ENCODE measurements around the gene STAG3. TPM values are rescaled to one million over a fixed set of nuclear protein-coding genes. Genes with fewer than 3 reads are reported as not detected.
"Not testable (repeated sequence)": the region's sequence is repeated elsewhere in the genome, so short reads cannot be mapped to it uniquely, and the experiment has no call there.

Gene STAG3
- total RNA-seq (1 to 10 TPM; 6.5 to 7.7 TPM), polyA plus RNA-seq (1 to 10 TPM; 1.6 to 3.7 TPM)

GRCh38 chr7:100177045-100178001, at the start of gene STAG3, which contains the start of gene GPC2:
Gene STAG3 (plus strand): TSS chr7:100177918. CDS start chr7:100180557, 2,639 bp downstream.
Gene GPC2 (minus strand): TSS chr7:100177381. CDS start chr7:100177199, 182 bp downstream.
- peak; percentile 96 to 97 (median 97) for DNase-seq
- Histone ChIP-seq H3K4me3 (ENCODE audit: low read length in 2 of 2) (peak within 1 kb of the TSS; percentile 36 to 41), H3K27ac (ENCODE audit: low read depth, low read length) (peak within 1 kb of the TSS; percentile 35), H3K9me3 (ENCODE audit: control insufficient read depth in 1 of 2, low read length in 2 of 2) (no peaks in the 10 kb centered on the region), H3K36me3 (ENCODE audit: insufficient read depth, low read length) (no peaks in the 10 kb centered on the region), H3K27me3 (ENCODE audit: insufficient read depth, low read length) (no peaks in the 10 kb centered on the region), H3K4me1 (ENCODE audit: insufficient read depth, low read length) (peaks cover 30% of the 10 kb centered on the region)
- Mint-ChIP-seq H3K4me3 (peak within 1 kb of the TSS; percentile 66 to 83 (median 80)), H3K27me3 (no peaks in the 10 kb centered on the region), H3K27ac (peak within 1 kb of the TSS; percentile 62 to 91 (median 76)), H3K9me3 (peaks cover 0 to 2% (median 0%) of the 10 kb centered on the region in 8 donors), H3K36me3 (no peaks in the 10 kb centered on the region), H3K4me1 (peaks cover 22 to 50% (median 34%) of the 10 kb centered on the region in 4 donors)
- intact Hi-C loops (cut with micrococcal nuclease) = loop anchor here (1.0 to 5.0 kb wide), 4 partner anchors 9 to 35 kb away; partner anchors contain the start of genes GAL3ST4, LAMTOR4 and TRAPPC14
- CTCF ChIA-PET (ENCODE audit: partially characterized antibody) = interaction anchor here (0.6 to 2.6 kb wide), 7 partner anchors 9 to 386 kb away, joined by 3 to 9 read pairs (median 4); partner anchors contain the start of gene GAL3ST4
- POLR2A ChIA-PET (ENCODE audit: partially characterized antibody) = interaction anchor here (0.5 to 4.8 kb wide), 16 partner anchors 10 to 258 kb away, joined by 3 to 35 read pairs (median 3); partner anchors contain the start of genes AP4M1, GAL3ST4, LAMTOR4 and TRAPPC14

- Histone ChIP-seq H3K9me3 (ENCODE audit: control insufficient read depth in 1 of 2, low read length in 2 of 2) (no peaks in the 10 kb centered on the region), H3K27ac (ENCODE audit: low read depth, low read length) (no peak overlapping the region), H3K36me3 (ENCODE audit: insufficient read depth, low read length) (peaks cover 9% of the 10 kb centered on the region), H3K4me3 (ENCODE audit: low read length in 2 of 2) (no peak overlapping the region), H3K4me1 (ENCODE audit: insufficient read depth, low read length) (peaks cover 42% of the 10 kb centered on the region), H3K27me3 (ENCODE audit: insufficient read depth, low read length) (no peaks in the 10 kb centered on the region)
- H3K27ac Mint-ChIP-seq = peak overlapping the region in 6 of 7 donors; percentile 64 to 88 (median 86)
- peak overlapping the region; percentile 77 to 99 (median 80) for H3K4me3 Mint-ChIP-seq
- H3K9me3 Mint-ChIP-seq = peaks cover 0 to 3% (median 0%) of the 10 kb centered on the region in 8 donors
- ChIA-PET CTCF (ENCODE audit: partially characterized antibody) (interaction anchor here (0.6 to 7.2 kb wide), 15 partner anchors 17 to 214 kb away, joined by 3 to 56 read pairs (median 4); partner anchors contain the start of genes AP4M1, LAMTOR4, MCM7 and TRIM4), POLR2A (ENCODE audit: partially characterized antibody) (interaction anchor here (0.6 to 5.5 kb wide), 15 partner anchors 9 to 513 kb away, joined by 3 to 45 read pairs (median 3); partner anchors contain the start of genes AP4M1, CNPY4, GPC2 and LAMTOR4)
- peaks cover 0 to 19% of the 10 kb centered on the region in 2 donors for H3K36me3 Mint-ChIP-seq
- intact Hi-C loops (cut with micrococcal nuclease) = no loop called here
- DNase-seq = no peak
- H3K27me3 Mint-ChIP-seq = no peaks in the 10 kb centered on the region
- H3K4me1 Mint-ChIP-seq = peaks cover 19 to 47% (median 30%) of the 10 kb centered on the region in 4 donors
Observed at GRCh38 chr7:100128637-100128963, 49.1 kb upstream of the STAG3 start.

GRCh38 chr7:100130220-100130607, 47.5 kb upstream of the STAG3 start:
- H3K4me3 Mint-ChIP-seq; H3K27me3 ChIP-seq (ENCODE audit: insufficient read depth, low read length); H3K36me3 ChIP-seq (ENCODE audit: insufficient read depth, low read length); H3K27me3 Mint-ChIP-seq; H3K27ac ChIP-seq (ENCODE audit: low read depth, low read length); DNase-seq; H3K36me3 Mint-ChIP-seq; intact Hi-C loops (cut with micrococcal nuclease); H3K9me3 Mint-ChIP-seq; H3K9me3 ChIP-seq (ENCODE audit: control insufficient read depth in 1 of 2, low read length in 2 of 2); H3K27ac Mint-ChIP-seq; H3K4me3 ChIP-seq (ENCODE audit: low read length in 2 of 2): not testable (repeated sequence)
- peaks cover 33% of the 10 kb centered on the region for H3K4me1 ChIP-seq (ENCODE audit: insufficient read depth, low read length)
- H3K4me1 Mint-ChIP-seq = peaks cover 12 to 36% (median 21%) of the 10 kb centered on the region in 4 donors
- ChIA-PET POLR2A (ENCODE audit: partially characterized antibody) (interaction anchor here (0.5 to 5.5 kb wide), 8 partner anchors 10 to 142 kb away, joined by 3 to 45 read pairs (median 4); partner anchors contain the start of genes AP4M1, CNPY4, COPS6 and LAMTOR4), CTCF (ENCODE audit: partially characterized antibody) (interaction anchor here (0.7 to 7.2 kb wide), 34 partner anchors 9 to 482 kb away, joined by 3 to 108 read pairs (median 5); partner anchors contain the start of genes AP4M1, AZGP1, CNPY4 and GJC3)

- Mint-ChIP-seq H3K9me3 (peaks cover 0 to 3% (median 0%) of the 10 kb centered on the region in 8 donors), H3K27ac (peak overlapping the region in 3 of 7 donors; percentile 19 to 52 (median 41)), H3K36me3 (peaks cover 0 to 9% of the 10 kb centered on the region in 2 donors), H3K4me3 (peak overlapping the region in 2 of 8 donors; percentile 41 to 43), H3K4me1 (peaks cover 12 to 30% (median 21%) of the 10 kb centered on the region in 4 donors), H3K27me3 (no peaks in the 10 kb centered on the region)
- Histone ChIP-seq H3K4me1 (ENCODE audit: insufficient read depth, low read length) (peaks cover 27% of the 10 kb centered on the region), H3K9me3 (ENCODE audit: control insufficient read depth in 1 of 2, low read length in 2 of 2) (no peaks in the 10 kb centered on the region), H3K4me3 (ENCODE audit: low read length in 2 of 2) (no peak overlapping the region), H3K27me3 (ENCODE audit: insufficient read depth, low read length) (no peaks in the 10 kb centered on the region), H3K27ac (ENCODE audit: low read depth, low read length) (no peak overlapping the region), H3K36me3 (ENCODE audit: insufficient read depth, low read length) (no peaks in the 10 kb centered on the region)
- intact Hi-C loops (cut with micrococcal nuclease) = loop anchor here (1.0 kb wide), 1 partner anchor 218 kb away; no protein-coding TSS in a partner anchor
- POLR2A ChIA-PET (ENCODE audit: partially characterized antibody) = interaction anchor here (0.5 to 5.5 kb wide), 10 partner anchors 11 to 142 kb away, joined by 3 to 45 read pairs (median 4); partner anchors contain the start of genes AP4M1, CNPY4, COPS6 and LAMTOR4
- DNase-seq = peak; percentile 78 to 82 (median 80)
- CTCF ChIA-PET (ENCODE audit: partially characterized antibody) = interaction anchor here (0.6 to 7.2 kb wide), 31 partner anchors 10 to 1331 kb away, joined by 3 to 108 read pairs (median 5); partner anchors contain the start of genes AP4M1, CNPY4, GJC3 and GPC2
Observed at GRCh38 chr7:100130608-100131453, 46.9 kb upstream of the STAG3 start.

GRCh38 chr7:100132126-100132525, 45.6 kb upstream of the STAG3 start:
- H3K27ac Mint-ChIP-seq = peak overlapping the region in 2 of 7 donors; percentile 66 to 77
- Histone ChIP-seq H3K4me1 (ENCODE audit: insufficient read depth, low read length) (peaks cover 25% of the 10 kb centered on the region), H3K36me3 (ENCODE audit: insufficient read depth, low read length) (no peaks in the 10 kb centered on the region), H3K27me3 (ENCODE audit: insufficient read depth, low read length) (no peaks in the 10 kb centered on the region), H3K27ac (ENCODE audit: low read depth, low read length) (no peak overlapping the region), H3K9me3 (ENCODE audit: control insufficient read depth in 1 of 2, low read length in 2 of 2) (no peaks in the 10 kb centered on the region), H3K4me3 (ENCODE audit: low read length in 2 of 2) (no peak overlapping the region)
- H3K9me3 Mint-ChIP-seq = no peaks in the 10 kb centered on the region
- H3K27me3 Mint-ChIP-seq = peaks cover 0 to 1% of the 10 kb centered on the region in 2 donors
- H3K4me1 Mint-ChIP-seq = peaks cover 5 to 20% (median 14%) of the 10 kb centered on the region in 4 donors
- DNase-seq = no peak
- intact Hi-C loops (cut with micrococcal nuclease) = loop anchor here (1.0 to 2.0 kb wide), 5 partner anchors 59 to 275 kb away; no protein-coding TSS in a partner anchor
- no peaks in the 10 kb centered on the region for H3K36me3 Mint-ChIP-seq
- CTCF ChIA-PET (ENCODE audit: partially characterized antibody) = interaction anchor here (0.9 to 7.2 kb wide), 35 partner anchors 11 to 319 kb away, joined by 3 to 108 read pairs (median 6); partner anchors contain the start of genes AP4M1, GPC2, LAMTOR4 and MCM7
- POLR2A ChIA-PET (ENCODE audit: partially characterized antibody) = interaction anchor here (1.0 to 5.5 kb wide), 9 partner anchors 16 to 276 kb away, joined by 3 to 45 read pairs (median 4); partner anchors contain the start of genes AP4M1, LAMTOR4, MCM7 and PVRIG
- H3K4me3 Mint-ChIP-seq = peak overlapping the region in 1 of 8 donors; percentile 52
